BLaER1 (cell line): ENCODE measurements around the gene ZBTB16.

Experiments
- H3K27ac ChIP-seq: shearing (Covaris generic); formaldehyde crosslinking; 2 replicates; pipeline ENCODE4 v1.8.1; 2022
- H3K27me3 ChIP-seq: shearing (Covaris generic); formaldehyde crosslinking; 2 replicates; pipeline ENCODE4 v1.8.1; 2022
- H3K36me3 ChIP-seq: shearing (Covaris generic); formaldehyde crosslinking; 2 replicates; pipeline ENCODE4 v1.8.1; 2022
- H3K4me1 ChIP-seq: shearing (Covaris generic); formaldehyde crosslinking; 2 replicates; pipeline ENCODE4 v1.8.1; 2022
- H3K4me2 ChIP-seq: shearing (Covaris generic); formaldehyde crosslinking; 2 replicates; pipeline ENCODE4 v1.8.1; 2022
- H3K4me3 ChIP-seq: shearing (Covaris generic); formaldehyde crosslinking; 2 replicates; pipeline ENCODE4 v1.8.1; 2022
- H3K9ac ChIP-seq: shearing (Covaris generic); formaldehyde crosslinking; 2 replicates; pipeline ENCODE4 v1.8.1; 2022
- H3K9me3 ChIP-seq: shearing (Covaris generic); formaldehyde crosslinking; 2 replicates; pipeline ENCODE4 v1.8.1; 2022
- H4K20me1 ChIP-seq: shearing (Covaris generic); formaldehyde crosslinking; 2 replicates; pipeline ENCODE4 v1.8.1; 2022
- Cebpa-rat ChIP-seq: shearing (Covaris generic); IDR thresholded peaks from 2 replicates; pipeline ENCODE4 v1.8.1; 2022

The ZBTB16 gene

GRCh38 chr11:114059278-114059983 is at the start of gene ZBTB16:
TSS of gene ZBTB16 (plus strand) at chr11:114059711. CDS start at chr11:114063301, 3,590 bp downstream.
- H3K27ac ChIP-seq = no peak within 1 kb of the TSS
- H3K4me1 ChIP-seq = peaks cover 17% of the 10 kb centered on the region; the same call in 1 of the 2 replicates
- peaks cover 79% of the 10 kb centered on the region for H3K27me3 ChIP-seq
- no peaks in the 10 kb centered on the region for H3K36me3 ChIP-seq
- H3K9me3 ChIP-seq = peaks cover 37% of the 10 kb centered on the region
- H3K4me3 ChIP-seq = peak within 1 kb of the TSS; percentile 66
- H4K20me1 ChIP-seq = peaks cover 33% of the 10 kb centered on the region
- TF ChIP-seq Cebpa-rat = no peak
- H3K4me2 ChIP-seq = peak within 1 kb of the TSS; percentile 84
- no peak within 1 kb of the TSS for H3K9ac ChIP-seq

GRCh38 chr11:114010931-114011330 is 48.6 kb upstream of the ZBTB16 start:
- no peak overlapping the region for H3K4me3 ChIP-seq

GRCh38 chr11:114011443-114011842 is 48.1 kb upstream of the ZBTB16 start:
- Histone ChIP-seq H3K9ac (no peak overlapping the region), H3K27ac (no peak overlapping the region), H4K20me1 (no peaks in the 10 kb centered on the region), H3K4me3 (no peak overlapping the region), H3K27me3 (no peaks in the 10 kb centered on the region), H3K4me2 (no peak overlapping the region), H3K36me3 (no peaks in the 10 kb centered on the region), H3K9me3 (no peaks in the 10 kb centered on the region), H3K4me1 (no peaks in the 10 kb centered on the region)
- no peak for TF ChIP-seq Cebpa-rat

More at GRCh38 chr11:114010931-114011330, 48.6 kb upstream of the ZBTB16 start:
- TF ChIP-seq Cebpa-rat = no peak
- H3K9ac ChIP-seq = no peak overlapping the region
- H3K9me3 ChIP-seq = no peaks in the 10 kb centered on the region
- no peaks in the 10 kb centered on the region for H3K4me1 ChIP-seq
- no peak overlapping the region for H3K4me2 ChIP-seq
- H3K27me3 ChIP-seq = no peaks in the 10 kb centered on the region
- H4K20me1 ChIP-seq = no peaks in the 10 kb centered on the region
- no peaks in the 10 kb centered on the region for H3K36me3 ChIP-seq
- no peak overlapping the region for H3K27ac ChIP-seq

- Histone ChIP-seq H3K4me3 (no peak overlapping the region), H4K20me1 (no peaks in the 10 kb centered on the region), H3K36me3 (no peaks in the 10 kb centered on the region), H3K27ac (no peak overlapping the region), H3K27me3 (no peaks in the 10 kb centered on the region), H3K4me2 (no peak overlapping the region), H3K9me3 (no peaks in the 10 kb centered on the region), H3K4me1 (no peaks in the 10 kb centered on the region), H3K9ac (no peak overlapping the region)
- TF ChIP-seq Cebpa-rat = no peak
Observed at GRCh38 chr11:114015117-114015516, 44.4 kb upstream of the ZBTB16 start.

GRCh38 chr11:114016986-114017385 is 42.5 kb upstream of the ZBTB16 start:
- no peak overlapping the region for H3K4me3 ChIP-seq
- H3K4me1 ChIP-seq = no peaks in the 10 kb centered on the region
- no peak overlapping the region for H3K9ac ChIP-seq
- H3K36me3 ChIP-seq = no peaks in the 10 kb centered on the region
- no peaks in the 10 kb centered on the region for H4K20me1 ChIP-seq
- H3K27me3 ChIP-seq = no peaks in the 10 kb centered on the region
- TF ChIP-seq Cebpa-rat = no peak
- H3K4me2 ChIP-seq = no peak overlapping the region
- H3K27ac ChIP-seq = no peak overlapping the region
- H3K9me3 ChIP-seq = no peaks in the 10 kb centered on the region

- Histone ChIP-seq H3K4me1 (no peaks in the 10 kb centered on the region), H3K4me2 (no peak overlapping the region), H4K20me1 (no peaks in the 10 kb centered on the region), H3K27ac (no peak overlapping the region), H3K36me3 (no peaks in the 10 kb centered on the region), H3K9me3 (no peaks in the 10 kb centered on the region), H3K27me3 (no peaks in the 10 kb centered on the region), H3K4me3 (no peak overlapping the region), H3K9ac (no peak overlapping the region)
- no peak for TF ChIP-seq Cebpa-rat
Observed at GRCh38 chr11:114017723-114018122, 41.8 kb upstream of the ZBTB16 start.

GRCh38 chr11:114019046-114019445 is 40.5 kb upstream of the ZBTB16 start:
- Histone ChIP-seq H3K4me2 (no peak overlapping the region), H4K20me1 (no peaks in the 10 kb centered on the region), H3K4me1 (no peaks in the 10 kb centered on the region), H3K27ac (no peak overlapping the region), H3K9me3 (no peaks in the 10 kb centered on the region), H3K27me3 (no peaks in the 10 kb centered on the region), H3K36me3 (no peaks in the 10 kb centered on the region), H3K9ac (no peak overlapping the region), H3K4me3 (no peak overlapping the region)
- no peak for TF ChIP-seq Cebpa-rat

- Histone ChIP-seq H4K20me1 (no peaks in the 10 kb centered on the region), H3K36me3 (no peaks in the 10 kb centered on the region), H3K27me3 (no peaks in the 10 kb centered on the region), H3K4me1 (no peaks in the 10 kb centered on the region), H3K4me3 (no peak overlapping the region), H3K9me3 (no peaks in the 10 kb centered on the region), H3K27ac (no peak overlapping the region), H3K9ac (no peak overlapping the region), H3K4me2 (no peak overlapping the region)
- no peak for TF ChIP-seq Cebpa-rat
Observed at GRCh38 chr11:114019574-114019973, 39.9 kb upstream of the ZBTB16 start.

- Histone ChIP-seq H3K9me3 (no peaks in the 10 kb centered on the region), H3K27me3 (no peaks in the 10 kb centered on the region), H3K27ac (no peak overlapping the region), H3K4me2 (no peak overlapping the region), H3K4me3 (no peak overlapping the region), H3K36me3 (no peaks in the 10 kb centered on the region), H3K9ac (no peak overlapping the region), H3K4me1 (no peaks in the 10 kb centered on the region), H4K20me1 (no peaks in the 10 kb centered on the region)
- no peak for TF ChIP-seq Cebpa-rat
Observed at GRCh38 chr11:114025329-114025907, 34.1 kb upstream of the ZBTB16 start.

GRCh38 chr11:114026355-114026754 is 33.2 kb upstream of the ZBTB16 start:
- no peaks in the 10 kb centered on the region for H4K20me1 ChIP-seq
- no peak overlapping the region for H3K4me2 ChIP-seq
- no peak for TF ChIP-seq Cebpa-rat
- H3K4me1 ChIP-seq = no peaks in the 10 kb centered on the region
- no peaks in the 10 kb centered on the region for H3K36me3 ChIP-seq
- H3K27me3 ChIP-seq = no peaks in the 10 kb centered on the region
- H3K9me3 ChIP-seq = no peaks in the 10 kb centered on the region
- no peak overlapping the region for H3K27ac ChIP-seq
- no peak overlapping the region for H3K9ac ChIP-seq
- H3K4me3 ChIP-seq = no peak overlapping the region
